AG10803 (cell line): ENCODE measurements around the gene IFT122.

Experiments used
- DNase-seq: peaks from one replicate; pipeline ENCODE4 v3.0.0; 2010; ENCODE audit warnings: low read depth
- H3K4me3 ChIP-seq: 2 replicates; pipeline ENCODE4 v1.5.1; 2011; ENCODE audit warnings: mild to moderate bottlenecking, low read length, control low read depth
- TF ChIP-seq, protein P1 (sequence below): conservative IDR thresholded peaks from 2 replicates; pipeline ENCODE4 v1.5.1; 2011; ENCODE audit warnings: mild to moderate bottlenecking, low read length, control low read depth, inconsistent platforms

Gene IFT122

DNA sequence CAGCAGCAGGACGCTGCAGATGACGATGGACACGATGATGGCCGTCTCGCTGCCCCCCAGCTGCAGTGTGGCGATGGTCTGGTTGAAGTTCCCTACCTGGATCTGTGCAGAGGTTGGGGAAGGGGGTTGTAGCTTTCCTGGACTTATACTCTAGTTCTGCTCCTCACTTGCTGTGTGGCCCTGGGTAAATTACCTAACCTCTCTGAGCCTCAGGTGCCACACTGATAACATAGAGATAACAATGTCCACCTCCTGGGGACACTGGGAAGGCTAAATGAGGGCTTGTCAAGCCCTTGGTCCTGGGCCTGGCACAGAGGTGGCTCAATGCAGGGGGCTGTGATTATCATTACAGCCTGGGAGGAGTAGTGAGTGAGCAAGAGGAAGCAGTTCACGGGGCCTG is 129.8 kb downstream of the IFT122 start:
- no peak for DNase-seq
- TF ChIP-seq, protein P1, sequence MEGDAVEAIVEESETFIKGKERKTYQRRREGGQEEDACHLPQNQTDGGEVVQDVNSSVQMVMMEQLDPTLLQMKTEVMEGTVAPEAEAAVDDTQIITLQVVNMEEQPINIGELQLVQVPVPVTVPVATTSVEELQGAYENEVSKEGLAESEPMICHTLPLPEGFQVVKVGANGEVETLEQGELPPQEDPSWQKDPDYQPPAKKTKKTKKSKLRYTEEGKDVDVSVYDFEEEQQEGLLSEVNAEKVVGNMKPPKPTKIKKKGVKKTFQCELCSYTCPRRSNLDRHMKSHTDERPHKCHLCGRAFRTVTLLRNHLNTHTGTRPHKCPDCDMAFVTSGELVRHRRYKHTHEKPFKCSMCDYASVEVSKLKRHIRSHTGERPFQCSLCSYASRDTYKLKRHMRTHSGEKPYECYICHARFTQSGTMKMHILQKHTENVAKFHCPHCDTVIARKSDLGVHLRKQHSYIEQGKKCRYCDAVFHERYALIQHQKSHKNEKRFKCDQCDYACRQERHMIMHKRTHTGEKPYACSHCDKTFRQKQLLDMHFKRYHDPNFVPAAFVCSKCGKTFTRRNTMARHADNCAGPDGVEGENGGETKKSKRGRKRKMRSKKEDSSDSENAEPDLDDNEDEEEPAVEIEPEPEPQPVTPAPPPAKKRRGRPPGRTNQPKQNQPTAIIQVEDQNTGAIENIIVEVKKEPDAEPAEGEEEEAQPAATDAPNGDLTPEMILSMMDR = no peak
- H3K4me3 ChIP-seq = no peak overlapping the region
